HG02588 (cell line): ENCODE measurements around the gene TNNI3.
"Not testable (repeated sequence)": the region's sequence is repeated elsewhere in the genome, so short reads cannot be mapped to it uniquely, and the experiment has no call there.

ENCODE experiments used
- ATAC-seq: cut with Tn5 transposase; IDR thresholded peaks from one replicate; pipeline ENCODE4 v1.9.1; 2021; ENCODE audit warnings: mild to moderate bottlenecking, moderate library complexity; ENCODE audit not compliant: unreplicated experiment

Gene TNNI3

DNA sequence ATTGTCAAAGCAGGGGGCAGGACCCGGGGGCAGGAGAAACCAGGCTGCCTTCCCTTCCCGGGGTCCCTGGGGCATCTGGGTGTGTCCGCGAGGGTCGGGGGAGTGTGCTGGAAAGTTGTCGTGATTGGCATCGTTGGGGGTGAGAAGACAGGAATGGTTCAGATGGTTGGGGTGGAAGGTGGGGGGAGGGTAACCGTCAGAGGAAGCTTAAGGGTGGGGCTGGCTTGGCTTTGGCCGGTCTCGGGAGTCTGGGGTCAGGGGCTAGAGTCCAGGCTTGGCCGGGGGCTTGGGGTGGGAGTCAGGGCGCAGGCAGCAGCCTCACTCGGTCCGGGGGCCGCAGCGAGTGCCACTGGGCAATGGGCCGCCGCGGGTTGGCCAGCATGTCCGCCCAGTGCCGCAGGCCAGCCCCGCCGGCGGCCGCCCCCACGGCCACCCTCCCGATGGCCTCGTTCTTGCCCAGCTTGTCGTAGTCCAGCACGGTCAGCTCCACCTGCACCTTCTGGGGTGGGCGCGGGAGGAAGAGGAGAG, 15.7 kb upstream of the TNNI3 start:
- ATAC-seq = no peak

DNA sequence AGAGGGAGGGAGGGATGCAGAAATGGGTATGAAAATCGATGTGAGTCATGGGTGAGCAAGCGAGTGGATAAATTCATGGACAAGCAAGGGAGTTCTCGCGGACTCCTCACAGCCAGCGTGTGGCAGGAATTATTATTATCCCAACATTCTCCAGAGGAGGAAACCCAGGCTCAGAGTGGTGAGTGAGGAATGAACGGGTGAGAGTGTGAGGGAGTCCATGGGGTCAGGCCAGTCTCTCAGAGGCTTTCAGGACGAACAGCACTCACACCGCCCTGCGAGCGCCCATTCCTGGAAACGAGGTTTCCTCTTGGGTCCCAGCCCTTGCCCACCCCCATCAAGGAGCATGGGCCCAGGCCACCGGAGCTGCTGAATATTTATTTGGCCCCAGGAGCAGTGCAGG, 15.2 kb upstream of the TNNI3 start:
- ATAC-seq = no peak

DNA sequence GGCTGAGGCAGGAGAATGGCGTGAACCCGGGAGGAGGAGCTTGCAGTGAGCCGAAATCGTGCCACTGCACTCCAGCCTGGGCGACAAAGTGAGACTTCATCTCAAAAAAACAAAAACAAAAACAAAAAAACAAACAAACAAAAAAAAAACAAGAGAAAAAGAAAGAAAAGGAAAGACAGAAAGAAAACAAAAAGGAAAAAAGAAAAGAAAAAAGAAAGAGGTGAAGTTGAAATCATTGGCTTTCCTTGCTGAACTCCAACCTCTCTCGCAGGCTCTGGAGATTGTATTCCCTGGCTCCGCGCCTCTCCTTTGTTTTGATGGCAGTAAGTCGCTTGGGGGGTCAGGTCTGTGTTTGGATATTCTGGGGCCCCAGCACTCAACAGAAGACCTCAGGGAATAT, 14.8 kb upstream of the TNNI3 start:
- ATAC-seq = not testable (repeated sequence)

DNA sequence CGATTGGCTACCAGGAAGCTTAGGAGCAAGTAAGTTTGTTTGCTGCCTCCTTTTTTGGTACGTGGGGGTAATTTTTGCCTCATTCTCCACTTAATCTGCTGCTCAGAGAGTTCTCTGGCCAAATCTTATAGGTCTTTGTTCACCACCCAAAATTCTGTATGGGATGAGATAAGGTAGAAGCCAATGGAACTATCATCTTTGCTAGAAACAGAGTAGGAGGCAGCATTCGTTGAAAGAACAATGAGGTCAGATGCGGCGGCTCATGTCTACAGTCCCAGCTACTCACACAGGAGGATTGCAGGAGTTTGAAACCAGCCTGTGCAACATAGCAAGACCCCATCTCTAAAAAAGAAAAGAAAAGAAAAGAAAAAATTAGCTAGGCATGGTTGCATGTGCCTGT, 13.9 kb upstream of the TNNI3 start:
- ATAC-seq = no peak

DNA sequence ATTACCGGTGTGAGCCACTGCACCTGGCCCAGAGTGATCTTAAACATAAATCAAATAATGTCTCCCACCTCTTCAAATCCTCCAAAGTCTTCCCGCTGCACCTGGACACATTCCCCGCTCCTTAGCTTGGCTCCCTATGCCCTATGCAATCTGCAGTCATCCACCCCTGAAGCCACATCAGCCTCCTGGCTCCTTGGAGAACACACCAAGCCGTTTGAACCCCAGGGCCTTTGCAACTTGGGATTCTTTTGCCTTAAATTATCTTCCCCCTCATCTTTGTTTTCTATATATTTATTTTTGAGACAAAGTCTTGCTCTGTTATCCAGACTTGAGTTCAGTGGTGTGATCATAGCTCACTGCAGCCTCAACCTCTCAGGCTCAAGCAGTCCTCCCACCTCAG, 11.6 kb upstream of the TNNI3 start:
- no peak for ATAC-seq

DNA sequence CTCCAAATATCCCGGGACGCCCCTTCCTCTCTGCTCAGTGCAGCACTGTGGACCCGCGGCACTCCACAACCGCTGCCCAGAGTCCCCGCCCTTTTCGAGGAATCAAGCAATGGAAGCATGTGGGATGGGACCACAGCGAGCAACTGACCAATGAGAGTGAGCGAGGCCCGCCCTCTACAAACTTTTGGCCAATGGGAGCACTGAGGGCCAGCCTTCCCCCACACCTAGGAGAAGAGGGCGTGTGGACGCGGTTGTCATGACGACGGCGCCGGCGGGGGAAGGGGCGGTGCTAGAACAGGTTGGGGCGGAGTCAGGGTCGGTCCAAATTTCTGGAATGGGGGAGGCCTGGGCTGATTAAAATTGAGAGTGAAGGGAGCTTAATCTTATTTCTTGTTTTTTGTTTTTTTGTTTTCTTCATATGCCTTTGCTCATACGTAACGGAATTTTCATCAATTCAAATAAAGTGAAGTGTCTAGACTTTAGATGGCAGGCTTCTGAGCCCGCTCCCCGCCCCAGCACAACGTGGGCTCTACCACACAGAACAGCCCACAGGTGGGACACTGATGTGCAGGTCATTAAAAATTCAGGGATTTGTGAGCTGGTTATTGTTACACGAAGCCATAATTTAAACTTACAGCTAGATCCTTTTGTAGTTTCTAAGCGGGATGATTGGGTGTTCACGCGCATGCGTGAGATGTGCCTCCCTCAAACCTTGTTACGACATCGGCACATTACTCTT, 9.2 kb upstream of the TNNI3 start, which contains the start of gene DNAAF3:
DNAAF3 (minus strand) TSS at position 84 of the 739 bp plus-strand sequence. CDS start 200 bp downstream, outside the sequence.
- ATAC-seq = peak; percentile 85

DNA sequence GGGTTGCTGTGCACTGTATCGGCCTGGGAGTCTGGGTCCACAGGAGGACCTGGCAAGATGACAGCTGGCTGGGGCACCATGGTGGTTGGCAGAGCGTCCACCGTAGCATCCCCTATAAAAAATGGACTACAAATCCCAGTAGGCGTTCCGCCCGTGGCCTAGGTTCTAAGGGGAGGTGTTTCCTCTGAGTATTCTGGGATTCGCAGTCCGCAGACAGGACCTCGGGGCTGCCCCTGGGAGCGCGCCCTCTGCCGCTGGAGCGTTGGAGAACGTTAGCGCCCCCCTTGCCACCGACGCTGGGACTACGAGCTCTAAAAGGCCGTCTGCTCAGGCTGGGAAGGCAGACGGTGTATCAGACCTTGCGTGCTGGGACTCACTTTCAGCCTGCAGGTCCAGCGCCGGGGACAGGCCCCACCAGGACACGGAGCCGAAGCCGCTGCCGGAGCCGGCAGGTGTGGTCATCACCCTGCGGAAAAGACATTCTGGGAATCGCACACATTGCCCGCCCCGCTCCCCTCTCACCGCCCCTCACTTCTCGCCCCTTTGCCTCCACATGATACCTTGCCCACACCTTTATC, 8.5 kb upstream of the TNNI3 start:
- peak; percentile 14 for ATAC-seq

DNA sequence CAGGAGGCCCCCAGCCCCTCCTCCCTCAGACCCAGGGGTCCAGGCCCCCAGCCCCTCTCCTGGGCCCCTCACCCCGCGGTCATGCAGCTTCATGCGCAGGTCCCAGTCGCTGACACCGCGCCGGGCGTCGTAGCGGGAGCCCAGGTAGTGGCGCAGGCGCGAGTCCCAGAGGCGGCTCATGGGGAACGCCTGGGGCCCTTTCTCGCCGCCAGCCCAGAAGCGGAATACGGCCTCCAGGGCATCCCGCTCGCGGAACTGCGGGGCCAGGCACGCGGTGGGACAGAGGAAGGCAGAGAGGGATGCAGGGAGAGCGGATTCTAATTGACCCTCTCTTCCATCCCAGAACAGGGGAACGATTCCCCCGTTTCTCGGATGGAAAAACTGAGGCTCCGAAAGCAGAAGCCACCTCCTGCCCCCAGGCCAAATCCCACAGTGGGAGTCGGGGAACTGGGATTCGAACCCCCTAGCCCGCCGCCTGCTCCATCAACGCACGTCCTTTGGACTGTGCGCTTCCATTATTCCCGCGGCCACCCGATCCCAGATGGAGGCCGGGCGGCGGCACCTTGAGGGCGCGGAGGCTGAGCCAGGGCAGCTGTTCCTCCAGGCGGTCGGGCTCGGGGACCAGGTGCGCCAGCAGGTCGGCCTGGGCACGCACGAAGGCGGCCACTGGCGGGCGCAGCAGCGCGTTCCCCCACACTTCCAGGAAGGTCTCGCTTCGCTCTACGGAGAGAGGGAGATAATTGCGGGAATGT, 4.2 kb upstream of the TNNI3 start:
- no peak for ATAC-seq

DNA sequence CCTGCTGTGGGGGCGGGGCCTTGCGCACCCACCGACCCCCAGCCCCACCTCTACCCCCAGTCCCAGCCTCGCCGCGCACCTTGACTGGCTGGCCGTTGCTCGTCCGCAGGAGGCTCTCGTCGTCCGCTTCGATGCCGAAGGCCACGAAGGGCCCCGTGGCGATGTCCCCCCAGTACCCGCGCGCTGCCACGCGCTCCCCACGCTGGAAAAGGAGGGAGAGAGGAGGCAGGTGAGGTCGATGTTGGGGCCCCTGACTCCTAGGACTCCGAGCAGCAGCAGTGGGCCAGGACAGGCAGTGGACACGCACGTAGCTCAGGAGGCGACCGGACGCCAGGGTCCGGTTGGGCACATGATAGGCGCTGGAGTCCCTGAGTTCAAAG, 3.4 kb upstream of the TNNI3 start:
- ATAC-seq = no peak

DNA sequence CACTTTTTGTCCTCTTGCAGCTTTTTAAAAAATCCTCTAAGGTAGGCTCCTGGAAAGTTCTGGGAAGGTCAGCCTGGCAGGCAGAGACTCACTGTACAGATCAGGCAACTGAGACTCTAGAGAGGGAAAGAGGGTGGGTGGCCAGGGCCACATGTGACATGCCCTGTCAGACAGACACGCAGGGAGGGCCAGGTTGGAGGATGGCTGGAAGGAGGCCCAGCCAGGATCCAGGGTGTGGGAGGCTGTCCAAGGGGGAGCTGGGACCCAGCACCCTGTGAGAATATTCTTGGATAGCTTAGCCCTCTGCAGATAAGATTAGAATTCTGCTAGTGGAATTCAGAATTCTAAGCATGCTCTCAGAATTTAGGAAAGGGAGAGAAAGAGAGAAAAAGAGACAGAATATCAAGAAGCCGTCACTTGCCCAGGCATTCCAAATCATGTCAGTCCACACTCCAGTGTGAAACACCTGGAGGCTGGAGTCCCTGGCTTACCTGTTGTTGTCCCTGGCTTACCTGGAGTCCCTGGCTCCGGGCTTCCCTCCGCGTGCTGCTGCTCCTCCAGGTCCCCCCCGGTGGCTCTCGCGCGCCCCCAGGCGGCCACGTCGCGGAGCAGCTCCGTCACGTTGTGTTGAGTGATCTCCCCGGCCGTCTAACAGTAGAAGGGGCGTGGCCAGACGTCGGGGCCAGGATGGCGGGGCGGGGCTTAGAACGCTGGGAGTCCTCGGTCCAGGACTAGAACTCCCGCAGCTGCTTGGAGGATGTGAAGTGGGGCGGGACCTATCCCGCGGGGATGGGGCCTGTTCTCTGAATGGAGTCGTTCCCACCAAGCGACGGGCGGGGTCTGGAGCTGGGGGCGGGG, 2.8 kb upstream of the TNNI3 start:
- peak; percentile 59 for ATAC-seq

DNA sequence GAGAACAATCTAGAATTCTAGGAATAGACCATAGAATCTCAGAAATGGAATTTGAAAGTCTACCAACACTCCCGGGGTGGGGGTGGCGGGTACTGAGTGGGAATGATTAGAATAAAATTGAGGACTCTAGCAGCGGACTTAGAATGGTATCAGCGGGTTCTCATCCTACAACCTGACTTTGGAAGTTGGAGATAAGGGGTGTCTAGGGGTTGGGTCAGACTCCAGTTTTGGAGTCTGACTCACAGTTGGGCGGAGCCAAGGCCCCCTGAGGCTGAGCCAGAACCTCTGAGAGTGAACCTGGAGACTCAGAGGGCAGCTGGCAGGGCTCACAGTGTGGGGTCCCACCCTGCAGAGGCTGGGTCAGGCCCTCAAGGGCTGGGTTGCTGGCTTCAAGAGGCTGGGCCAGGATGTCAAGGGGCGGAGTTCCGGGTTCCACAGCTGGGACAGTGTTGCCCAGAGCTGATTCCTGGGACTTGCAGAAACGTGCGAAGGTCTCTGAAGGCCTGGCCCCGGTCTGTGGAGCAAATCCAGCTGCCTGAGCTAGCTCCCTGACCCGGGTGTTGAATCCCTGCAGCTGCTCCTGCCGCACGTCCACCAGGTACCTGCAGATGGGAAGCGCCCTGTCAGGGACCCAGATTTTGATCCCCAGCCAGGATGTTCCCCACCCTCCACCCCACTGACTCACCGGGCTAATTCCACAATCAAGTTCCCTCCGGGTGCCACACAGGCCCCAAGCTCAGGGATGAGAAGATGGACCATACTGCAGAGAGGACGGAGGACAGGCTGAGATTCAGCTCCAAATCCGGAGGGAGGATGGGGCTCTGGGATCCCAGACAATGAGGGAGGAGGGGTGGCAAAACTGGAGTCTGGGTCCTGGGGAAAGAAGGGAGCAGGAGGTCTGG, 1.6 kb upstream of the TNNI3 start:
- ATAC-seq = no peak

DNA sequence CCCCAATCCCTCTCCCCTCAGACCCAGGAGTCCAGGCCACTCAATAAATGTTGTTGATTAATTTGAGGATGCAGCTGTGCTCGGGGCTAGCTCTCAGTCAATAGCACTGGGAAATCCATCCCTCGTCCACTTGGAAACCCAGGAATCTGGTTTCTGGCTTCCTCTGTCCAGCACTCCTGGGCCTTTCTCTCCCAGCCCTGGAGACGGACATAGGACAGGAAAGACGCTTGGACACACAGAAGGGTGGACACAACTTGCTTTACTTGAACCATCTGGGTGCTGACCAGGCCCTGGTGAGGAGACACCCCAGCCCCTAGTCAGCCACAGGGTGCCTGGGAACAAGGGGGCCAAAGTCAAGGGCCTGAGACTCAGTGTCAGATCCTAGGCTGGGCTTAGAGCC, 891 bp upstream of the TNNI3 start:
- ATAC-seq = no peak

DNA sequence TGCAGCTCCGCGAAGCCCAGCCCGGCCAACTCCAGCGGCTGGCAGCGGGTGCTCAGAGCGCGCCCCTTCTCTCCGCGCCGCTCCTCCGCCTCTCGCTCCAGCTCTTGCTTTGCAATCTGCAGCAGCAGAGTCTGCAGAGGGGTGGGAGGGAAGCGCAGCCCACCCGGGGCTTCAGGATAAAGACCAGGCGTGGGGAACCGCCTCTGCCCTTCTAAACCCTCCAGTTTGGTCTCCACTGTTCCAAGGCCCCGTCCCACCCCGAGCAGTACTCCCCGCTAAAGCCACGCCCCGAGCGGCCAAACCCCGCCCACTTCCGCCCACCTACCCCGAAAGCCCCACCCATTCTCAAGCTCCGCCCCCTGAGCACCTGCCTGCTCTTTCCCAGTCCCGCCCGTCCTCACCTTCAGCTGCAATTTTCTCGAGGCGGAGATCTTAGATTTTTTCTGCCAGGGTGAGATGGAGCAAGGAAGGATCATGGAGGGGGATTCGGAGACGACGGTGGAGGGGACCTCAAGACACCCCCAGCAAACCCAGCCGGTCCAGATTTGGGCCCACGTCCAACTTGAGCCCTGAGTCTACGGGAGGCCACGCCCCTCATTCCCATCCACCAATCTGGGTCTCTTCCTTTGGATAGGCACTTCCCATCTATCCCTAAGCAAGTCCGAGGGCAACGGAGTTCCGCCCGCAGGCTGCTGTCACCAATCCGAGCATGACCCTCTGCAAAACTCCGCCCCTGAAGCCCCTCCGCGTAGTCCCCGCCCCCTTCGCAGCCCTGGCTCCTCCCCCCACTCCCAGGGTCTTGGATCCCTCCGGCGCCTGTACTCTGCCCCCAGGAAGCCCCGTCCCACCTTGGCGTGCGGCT, 1.1 kb downstream of the TNNI3 start:
- ATAC-seq = no peak

DNA sequence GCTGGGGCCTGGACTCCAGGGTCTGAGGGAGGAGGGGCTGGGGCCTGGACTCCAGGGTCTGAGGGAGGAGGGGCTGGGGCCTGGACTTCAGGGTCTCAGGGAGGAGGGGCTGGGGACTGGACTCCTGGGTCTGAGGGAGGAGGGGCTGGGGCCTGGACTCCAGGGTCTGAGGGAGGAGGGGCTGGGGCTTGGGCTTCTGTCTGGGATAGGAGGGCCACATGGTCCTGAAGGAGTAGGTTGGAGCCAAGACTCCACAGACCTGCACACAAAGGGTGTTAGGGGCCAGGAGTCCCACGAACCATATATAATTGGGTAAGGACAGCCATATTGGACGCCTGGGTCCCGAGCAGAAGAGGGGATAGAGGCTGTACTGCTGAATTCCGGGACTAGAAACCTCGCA, 1.7 kb downstream of the TNNI3 start:
- ATAC-seq = not testable (repeated sequence)

DNA sequence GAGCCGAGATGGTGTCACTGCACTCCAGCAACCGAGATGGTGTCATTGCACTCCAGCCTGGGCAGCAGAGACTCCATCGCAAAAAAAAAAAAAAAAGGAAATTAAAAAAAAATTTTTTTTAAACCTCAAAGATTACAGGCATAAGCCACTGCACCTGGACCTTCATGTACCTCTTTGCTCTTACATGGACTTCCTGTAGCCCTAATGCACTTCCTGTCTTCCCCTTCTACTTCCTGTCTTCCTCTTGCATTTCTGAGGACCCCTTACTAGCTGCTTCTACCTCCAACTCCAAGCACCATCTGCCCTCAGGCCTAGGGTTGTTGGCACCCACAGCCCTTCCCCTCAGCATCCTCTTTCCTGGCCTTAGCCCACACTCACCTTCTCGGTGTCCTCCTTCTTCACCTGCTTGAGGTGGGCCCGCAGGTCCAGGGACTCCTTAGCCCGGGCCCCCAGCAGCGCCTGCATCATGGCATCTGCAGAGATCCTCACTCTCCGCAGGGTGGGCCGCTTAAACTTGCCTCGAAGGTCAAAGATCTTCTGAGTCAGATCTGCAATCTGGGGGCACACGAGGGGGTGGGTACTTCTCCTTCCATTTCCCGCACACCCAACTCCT, 3.8 kb downstream of the TNNI3 start:
- no peak for ATAC-seq

DNA sequence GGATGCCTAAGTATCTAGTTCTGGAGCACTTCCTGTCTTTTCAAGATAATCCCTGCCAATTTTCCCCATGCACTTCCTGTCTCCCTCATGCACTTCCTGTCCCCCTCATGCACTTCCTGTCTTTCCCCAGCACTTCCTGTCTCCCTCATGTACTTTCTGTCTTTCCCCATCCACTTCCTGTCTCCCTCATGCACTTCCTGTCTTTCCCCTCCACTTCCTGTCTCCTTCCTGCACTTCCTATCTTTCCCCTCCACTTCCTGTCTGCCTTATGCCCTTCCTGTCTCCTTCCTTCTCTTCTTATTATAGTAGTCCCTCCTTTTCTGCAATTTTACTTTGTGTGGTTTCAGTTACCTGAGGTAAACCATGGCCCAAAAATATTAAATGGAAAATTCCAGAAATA, 5.5 kb downstream of the TNNI3 start:
- no peak for ATAC-seq

DNA sequence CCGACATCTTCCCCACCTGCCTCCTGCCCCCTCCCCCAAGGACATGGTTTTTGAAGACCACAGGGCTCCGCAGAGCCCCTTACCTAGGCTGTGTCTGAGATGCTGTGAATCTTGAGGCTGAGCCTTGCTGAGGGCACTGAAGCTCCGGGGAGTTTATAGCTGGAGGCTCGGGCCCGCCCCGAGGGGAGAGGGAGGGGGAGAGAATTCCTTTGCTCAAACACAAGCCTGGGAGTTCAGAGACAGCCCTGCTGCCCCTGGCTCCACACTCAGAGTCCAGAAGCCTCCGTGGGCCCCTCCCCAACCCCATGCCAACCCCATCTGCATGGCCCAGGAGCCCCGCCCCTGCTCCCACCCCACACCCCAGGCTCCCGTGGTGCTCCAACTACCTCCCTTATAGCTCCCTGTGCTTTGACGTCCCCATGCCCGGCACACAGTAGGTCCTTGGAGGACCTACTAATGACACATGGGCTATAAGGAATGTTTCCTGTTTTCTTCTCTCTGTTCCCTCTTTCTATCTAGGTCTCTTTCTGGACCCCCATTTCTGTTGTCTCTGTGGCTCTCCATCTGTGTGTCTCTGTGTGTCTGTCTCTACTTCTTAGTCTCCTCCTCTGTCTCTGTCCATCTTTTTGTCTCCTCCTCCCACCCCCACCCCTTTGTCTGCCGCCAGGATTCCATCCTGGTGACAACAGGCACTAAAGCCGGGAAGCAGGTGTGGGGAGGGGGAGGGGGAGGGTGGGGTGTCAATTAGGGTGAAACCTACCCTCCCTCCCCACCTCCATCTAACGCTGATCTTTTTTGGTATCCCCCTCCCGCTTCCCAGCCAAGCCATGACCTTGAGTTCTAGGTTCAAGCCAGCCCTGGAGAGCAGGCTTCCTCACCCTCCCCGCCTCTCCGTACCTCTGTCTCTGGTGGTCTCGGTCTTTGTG, 8.2 kb downstream of the TNNI3 start, which contains the start of gene TNNT1:
TNNT1 (minus strand) TSS at position 129 of the 926 bp plus-strand sequence. CDS start 2,049 bp downstream, outside the sequence.
- no peak for ATAC-seq
